Neuron (in vitro differentiated cells): ENCODE data around the gene LBP.
"Not testable (repeated sequence)": the region's sequence is repeated elsewhere in the genome, so short reads cannot be mapped to it uniquely, and the experiment has no call there.

ENCODE experiments used
- H2AFZ ChIP-seq: one replicate; pipeline ENCODE4 v1.6.1; 2013; ENCODE audit warnings: low read depth, mild to moderate bottlenecking, inconsistent platforms, low read length, moderate library complexity
- H3K27me3 ChIP-seq: one replicate; pipeline ENCODE4 v1.6.1; 2013; ENCODE audit warnings: low read length; ENCODE audit not compliant: insufficient read depth
- H3K36me3 ChIP-seq: one replicate; pipeline ENCODE4 v1.6.1; 2013; ENCODE audit warnings: low read length; ENCODE audit not compliant: insufficient read depth
- H3K4me1 ChIP-seq: one replicate; pipeline ENCODE4 v1.6.1; 2013; ENCODE audit warnings: low read length; ENCODE audit not compliant: insufficient read depth
- H3K4me3 ChIP-seq: 2 replicates; pipeline ENCODE4 v1.5.1; 2013; ENCODE audit warnings: mild to moderate bottlenecking, low read length, moderate library complexity
- H3K9me3 ChIP-seq: one replicate; pipeline ENCODE4 v1.6.1; 2013; ENCODE audit warnings: low read length

LBP gene

GRCh38 chr20:38326309-38326708, 20.0 kb upstream of the LBP start:
- Histone ChIP-seq H2AFZ (no peak overlapping the region), H3K4me3 (no peak overlapping the region), H3K36me3 (no peaks in the 10 kb centered on the region), H3K4me1 (no peaks in the 10 kb centered on the region), H3K9me3 (no peaks in the 10 kb centered on the region), H3K27me3 (no peaks in the 10 kb centered on the region)

GRCh38 chr20:38330638-38331037, 15.6 kb upstream of the LBP start:
- no peak overlapping the region for H3K4me3 ChIP-seq
- H3K36me3 ChIP-seq: no peaks in the 10 kb centered on the region
- H2AFZ ChIP-seq: no peak overlapping the region
- H3K4me1 ChIP-seq: no peaks in the 10 kb centered on the region
- no peaks in the 10 kb centered on the region for H3K9me3 ChIP-seq
- H3K27me3 ChIP-seq: no peaks in the 10 kb centered on the region

GRCh38 chr20:38331245-38331644, 15.0 kb upstream of the LBP start:
- Histone ChIP-seq H3K36me3 (no peaks in the 10 kb centered on the region), H3K4me3 (no peak overlapping the region), H3K4me1 (no peaks in the 10 kb centered on the region), H2AFZ (no peak overlapping the region), H3K27me3 (no peaks in the 10 kb centered on the region), H3K9me3 (no peaks in the 10 kb centered on the region)

- H3K27me3 ChIP-seq: no peaks in the 10 kb centered on the region
- H3K9me3 ChIP-seq: no peaks in the 10 kb centered on the region
- H3K36me3 ChIP-seq: no peaks in the 10 kb centered on the region
- H3K4me1 ChIP-seq: no peaks in the 10 kb centered on the region
- H2AFZ ChIP-seq: no peak overlapping the region
- H3K4me3 ChIP-seq: no peak overlapping the region
These were observed 14.5 kb upstream of the LBP start for GRCh38 chr20:38331814-38332213.

DNA sequence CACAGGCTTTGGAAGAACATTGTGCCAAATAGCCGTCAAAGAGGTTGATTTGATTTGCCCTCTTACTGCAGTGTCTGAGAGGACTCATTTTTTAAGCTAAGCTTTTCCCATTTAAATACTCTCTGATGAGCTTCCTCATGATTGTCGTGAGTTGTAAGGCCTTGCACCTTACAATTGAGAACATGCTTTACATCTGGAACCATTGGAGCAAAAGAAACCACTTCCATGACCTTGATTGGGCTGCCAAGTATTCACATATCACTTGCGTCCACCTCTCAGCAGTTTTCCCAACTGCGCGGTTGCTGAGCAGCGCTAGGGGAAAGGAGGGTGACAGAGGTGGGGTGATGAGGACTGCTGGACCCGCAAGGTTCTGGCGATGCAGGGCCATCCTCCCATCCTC, 12.3 kb upstream of the LBP start:
- Histone ChIP-seq H3K9me3 (no peaks in the 10 kb centered on the region), H3K36me3 (no peaks in the 10 kb centered on the region), H3K27me3 (no peaks in the 10 kb centered on the region)

GRCh38 chr20:38336726-38337125, 9.6 kb upstream of the LBP start:
- H3K4me1 ChIP-seq: peaks cover 2% of the 10 kb centered on the region
- no peak overlapping the region for H2AFZ ChIP-seq
- H3K27me3 ChIP-seq: no peaks in the 10 kb centered on the region
- no peaks in the 10 kb centered on the region for H3K9me3 ChIP-seq
- H3K4me3 ChIP-seq: no peak overlapping the region
- H3K36me3 ChIP-seq: no peaks in the 10 kb centered on the region

More for the DNA sequence above, 12.3 kb upstream of the LBP start:
- no peak overlapping the region for H3K4me3 ChIP-seq
- no peak overlapping the region for H2AFZ ChIP-seq
- H3K4me1 ChIP-seq: no peaks in the 10 kb centered on the region

DNA sequence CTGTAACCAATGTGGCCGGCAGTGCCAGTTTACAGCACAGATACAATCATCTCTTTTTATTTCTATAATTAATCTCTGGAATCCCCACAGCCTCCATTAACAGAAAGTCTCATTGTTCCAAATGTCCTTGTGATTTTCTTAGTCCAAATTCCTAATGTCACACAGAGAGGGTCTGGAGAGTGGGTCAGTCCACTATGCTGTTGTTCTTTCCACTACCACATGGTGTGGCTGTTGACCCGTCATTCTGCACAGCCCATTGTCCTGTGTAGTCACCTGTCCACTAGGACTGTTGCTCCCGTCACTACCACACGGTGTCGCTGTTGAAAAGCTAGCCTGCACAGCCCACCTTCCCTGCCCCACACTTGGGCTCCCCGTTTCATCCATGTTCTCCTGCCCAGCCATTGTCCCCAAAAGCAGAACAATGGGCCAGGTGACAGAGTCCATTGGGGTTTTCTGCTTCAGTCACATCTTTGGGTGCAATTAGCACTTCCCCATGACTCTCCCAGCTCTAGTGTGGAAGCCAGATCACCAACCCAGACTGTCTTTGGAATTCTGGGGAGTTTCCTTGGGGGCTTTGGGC, 8.6 kb upstream of the LBP start:
- no peak overlapping the region for H2AFZ ChIP-seq
- no peak overlapping the region for H3K4me3 ChIP-seq
- H3K4me1 ChIP-seq: peaks cover 11% of the 10 kb centered on the region
- no peaks in the 10 kb centered on the region for H3K27me3 ChIP-seq
- no peaks in the 10 kb centered on the region for H3K36me3 ChIP-seq
- no peaks in the 10 kb centered on the region for H3K9me3 ChIP-seq

GRCh38 chr20:38338849-38339520, 7.3 kb upstream of the LBP start:
- Histone ChIP-seq H2AFZ (no peak overlapping the region), H3K9me3 (no peaks in the 10 kb centered on the region), H3K4me1 (peaks cover 13% of the 10 kb centered on the region), H3K4me3 (no peak overlapping the region), H3K27me3 (no peaks in the 10 kb centered on the region), H3K36me3 (no peaks in the 10 kb centered on the region)

- peaks cover 13% of the 10 kb centered on the region for H3K4me1 ChIP-seq
- not testable (repeated sequence) for H3K4me3 ChIP-seq, H3K27me3 ChIP-seq, H3K36me3 ChIP-seq, H3K9me3 ChIP-seq, H2AFZ ChIP-seq
These were observed 6.8 kb upstream of the LBP start for GRCh38 chr20:38339521-38339896.

DNA sequence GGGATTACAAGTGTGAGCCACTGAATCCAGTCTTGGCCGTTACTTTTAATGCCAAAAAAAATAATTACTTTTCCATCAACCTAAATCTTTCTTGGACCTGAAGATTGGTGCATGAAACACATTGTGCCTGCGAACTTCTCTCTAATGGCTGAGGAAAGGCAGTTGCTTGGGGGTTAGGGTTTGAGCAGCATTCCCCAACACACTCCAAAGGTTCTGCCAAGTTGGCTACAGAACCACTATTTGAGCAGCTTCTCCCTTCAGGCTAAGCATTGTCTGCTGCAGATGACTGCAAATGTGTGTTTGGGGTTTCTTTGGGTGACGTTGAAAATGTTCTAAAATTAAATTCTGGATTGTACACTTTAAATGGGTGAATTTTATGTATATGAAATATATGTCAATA, 6.3 kb upstream of the LBP start:
- Histone ChIP-seq H3K36me3 (no peaks in the 10 kb centered on the region), H3K9me3 (no peaks in the 10 kb centered on the region), H3K4me3 (no peak overlapping the region), H3K27me3 (no peaks in the 10 kb centered on the region), H2AFZ (no peak overlapping the region), H3K4me1 (peaks cover 13% of the 10 kb centered on the region)

DNA sequence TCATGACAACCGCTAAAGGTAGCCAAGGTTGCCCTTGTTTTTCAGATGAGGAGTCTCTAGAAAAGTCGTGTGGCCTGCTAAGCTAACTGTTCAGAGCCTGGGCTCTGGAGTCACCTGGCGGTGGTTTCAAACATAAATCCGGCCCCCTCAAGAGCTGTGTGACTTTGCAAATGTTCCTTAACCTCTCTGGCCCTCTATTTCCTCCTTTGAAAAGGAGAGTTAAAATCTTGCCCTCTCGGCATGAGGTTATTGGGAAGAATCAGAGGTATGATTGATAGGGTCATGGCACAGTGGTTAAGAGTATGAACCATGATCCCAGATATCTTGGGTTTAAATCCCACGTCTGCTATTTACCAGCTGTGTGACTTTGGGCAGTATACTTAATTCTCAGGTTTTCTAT, 5.6 kb upstream of the LBP start:
- Histone ChIP-seq H3K9me3 (no peaks in the 10 kb centered on the region), H3K4me3 (no peak overlapping the region), H2AFZ (no peak overlapping the region), H3K27me3 (no peaks in the 10 kb centered on the region), H3K36me3 (no peaks in the 10 kb centered on the region), H3K4me1 (peaks cover 13% of the 10 kb centered on the region)

GRCh38 chr20:38342216-38342615, 4.1 kb upstream of the LBP start:
- H3K9me3 ChIP-seq: no peaks in the 10 kb centered on the region
- peaks cover 13% of the 10 kb centered on the region for H3K4me1 ChIP-seq
- H3K4me3 ChIP-seq: no peak overlapping the region
- H3K36me3 ChIP-seq: no peaks in the 10 kb centered on the region
- H2AFZ ChIP-seq: no peak overlapping the region
- H3K27me3 ChIP-seq: no peaks in the 10 kb centered on the region

- Histone ChIP-seq H3K36me3 (no peaks in the 10 kb centered on the region), H2AFZ (no peak overlapping the region), H3K4me3 (no peak overlapping the region), H3K4me1 (peaks cover 13% of the 10 kb centered on the region), H3K27me3 (no peaks in the 10 kb centered on the region), H3K9me3 (no peaks in the 10 kb centered on the region)
These were observed 3.5 kb upstream of the LBP start for GRCh38 chr20:38342713-38343310.
